HepG2 (cell line): ENCODE data around the gene NT5C3B. TPM values are rescaled to one million over a fixed set of nuclear protein-coding genes. Genes with fewer than 3 reads are reported as not detected.
A peak's percentile ranks its signal among the peaks of the same experiment; 100 is the strongest.

ENCODE experiments used
- AHR ChIP-seq: IDR thresholded peaks from 2 replicates; pipeline ENCODE4 v1.6.1; 2018; ENCODE audit warnings: missing genetic modification reagents, missing compliant biosample characterization
- E2F2 ChIP-seq: sonication (generic); formaldehyde crosslinking; IDR thresholded peaks from 2 replicates; pipeline ENCODE4 v1.4.0; 2020; ENCODE audit warnings: missing genetic modification reagents, borderline replicate concordance
- EP300 ChIP-seq, 3 experiments: sonication (generic) in 1 of 3; formaldehyde crosslinking in 1 of 3; IDR thresholded peaks; 2 replicates each; pipeline versions ENCODE4 v1.5.1 to v1.6.1; 2011 to 2020; ENCODE audit warnings: low read depth in 2 of 3, low read length in 2 of 3, borderline replicate concordance in 1 of 3, improper control_type of control experiment in 1 of 3, mild to moderate bottlenecking in 1 of 3, missing genetic modification reagents in 1 of 3, moderate library complexity in 1 of 3
- GPBP1L1 ChIP-seq: sonication (generic); formaldehyde crosslinking; IDR thresholded peaks from 2 replicates; pipeline ENCODE4 v1.5.0; 2020; ENCODE audit warnings: mild to moderate bottlenecking, missing genetic modification reagents
- NFATC3 ChIP-seq: sonication (generic); formaldehyde crosslinking; IDR thresholded peaks from 2 replicates; pipeline ENCODE4 v1.5.1; 2020; ENCODE audit warnings: mild to moderate bottlenecking, missing genetic modification reagents
- PHF20 ChIP-seq: sonication (generic); formaldehyde crosslinking; IDR thresholded peaks from 2 replicates; pipeline ENCODE4 v1.5.0; 2020; ENCODE audit warnings: mild to moderate bottlenecking, missing genetic modification reagents
- RBM39 ChIP-seq: fragments of 200-400 bp; formaldehyde crosslinking; IDR thresholded peaks from one replicate; pipeline ENCODE4 v1.6.1; 2018; ENCODE audit warnings: antibody characterized with exemption, mild to moderate bottlenecking, low read depth, low read length; ENCODE audit not compliant: poor library complexity, severe bottlenecking
- SMARCE1 ChIP-seq: fragments of 450-650 bp; IDR thresholded peaks from 2 replicates; pipeline ENCODE4 v1.6.1; 2017; ENCODE audit warnings: borderline replicate concordance
- SOX13 ChIP-seq, 3 experiments: fragments of 450-650 bp in 1 of 3; sonication (generic) in 1 of 3; formaldehyde crosslinking in 1 of 3; IDR thresholded peaks in 2 of 3; conservative IDR thresholded peaks in 1 of 3; 2 replicates each; pipeline versions ENCODE4 v1.5.0 to v1.6.1; 2016 to 2020; ENCODE audit warnings: antibody characterized with exemption in 1 of 3, mild to moderate bottlenecking in 1 of 3, missing compliant biosample characterization in 1 of 3, missing genetic modification reagents in 1 of 3, moderate library complexity in 1 of 3
- ZMYM3 ChIP-seq: sonication (generic); formaldehyde crosslinking; IDR thresholded peaks from 2 replicates; pipeline ENCODE4 v1.5.1; 2020; ENCODE audit warnings: mild to moderate bottlenecking, missing genetic modification reagents
- ZNF205 ChIP-seq: IDR thresholded peaks from 2 replicates; pipeline ENCODE4 v1.6.1; 2018; ENCODE audit warnings: missing biosample characterization, missing genetic modification reagents
- ZNF234 ChIP-seq: sonication (generic); formaldehyde crosslinking; conservative IDR thresholded peaks from 2 replicates; pipeline ENCODE4 v1.5.1; 2020; ENCODE audit warnings: mild to moderate bottlenecking, missing genetic modification reagents
- ZNF614 ChIP-seq: IDR thresholded peaks from 2 replicates; pipeline ENCODE4 v1.6.1; 2018; ENCODE audit warnings: missing biosample characterization, missing genetic modification reagents, inconsistent platforms, borderline replicate concordance
- ZNF768 ChIP-seq: sonication (generic); formaldehyde crosslinking; IDR thresholded peaks from 2 replicates; pipeline ENCODE4 v1.4.0; 2020; ENCODE audit warnings: missing genetic modification reagents
- ZNF773 ChIP-seq: sonication (generic); formaldehyde crosslinking; IDR thresholded peaks from 2 replicates; pipeline ENCODE4 v1.4.0; 2020; ENCODE audit warnings: missing genetic modification reagents, borderline replicate concordance
- polyA plus RNA-seq, 8 experiments: library from polyadenylated mRNA; depleted of rRNA in 3 of 8; stranded (reverse) in 7 of 8; unstranded in 1 of 8; fragments of >200 nt; fragmentation: Illumina TruSeq in 4 of 8; extraction: Trizol in 4 of 8; gene quantifications; 2 replicates each; pipeline versions ENCODE4 v1.2.1 to v1.2.3, GENCODE V29; 2011 to 2016; ENCODE audit warnings: low read depth in 4 of 8, missing spikeins in 1 of 8, mixed read lengths in 1 of 8; ENCODE audit not compliant: insufficient read depth in 1 of 8
- total RNA-seq, 5 experiments: library from RNA; depleted of rRNA; stranded (reverse); fragments of >200 nt; fragmentation: Illumina TruSeq; extraction: Trizol; gene quantifications; 2 replicates each; pipeline ENCODE4 v1.2.3, GENCODE V29; 2016; ENCODE audit warnings: low read depth in 1 of 5
- TF ChIP-seq, protein P1 (sequence below): sonication (generic); formaldehyde crosslinking; IDR thresholded peaks from 2 replicates; pipeline ENCODE4 v1.8.0; 2022; ENCODE audit warnings: missing genetic modification reagents, mild to moderate bottlenecking, borderline replicate concordance
- TF ChIP-seq, protein P2 (sequence below): sonication (generic); formaldehyde crosslinking; conservative IDR thresholded peaks from 2 replicates; pipeline ENCODE4 v1.4.0; 2020; ENCODE audit warnings: missing genetic modification reagents
- TF ChIP-seq, protein P3 (sequence below): IDR thresholded peaks from 2 replicates; pipeline ENCODE4 v1.6.1; 2016; ENCODE audit warnings: mild to moderate bottlenecking
- TF ChIP-seq, protein P4 (sequence below): sonication (generic); formaldehyde crosslinking; IDR thresholded peaks from 2 replicates; pipeline ENCODE4 v1.5.0; 2020; ENCODE audit warnings: missing genetic modification reagents

The NT5C3B gene
- total and polyA plus RNA-seq, 2 of the 13 experiments (the other 11 are each of a cell fraction or from before 2014, with no cell fraction given) = 104 to 126 TPM

GRCh38 chr17:41865596-41865893, 29.5 kb upstream of the NT5C3B start (continued):
- TF ChIP-seq GPBP1L1 (CRISPR knock-in tag) (no peak), ZNF234 (CRISPR knock-in tag) (no peak), AHR (CRISPR knock-in tag) (no peak), SOX13 (IDR thresholded peaks at IDR 0.05) (0 out of 2 replicates have a peak, but pooled peaks have one; percentile 1), SOX13 (CRISPR knock-in tag; conservative IDR thresholded peaks at IDR 0.05 in 1 of 2, IDR thresholded peaks at IDR 0.05 in 1 of 2) (no peak), PHF20 (no peak), E2F2 (CRISPR knock-in tag) (peak; percentile 2; the same call in 1 of the 2 replicates), ZNF773 (0 out of 2 replicates have a peak, but pooled peaks have one; percentile 3), ZNF205 (CRISPR knock-in tag) (no peak; the same call in 1 of the 2 replicates), ZNF614 (CRISPR knock-in tag) (no peak), EP300 (IDR thresholded peaks at IDR 0.05; ENCODE audit: low read depth in 2 of 2, low read length in 2 of 2) (no peak), EP300 (CRISPR knock-in tag; IDR thresholded peaks at IDR 0.05; ENCODE audit: borderline replicate concordance) (0 out of 2 replicates have a peak, but pooled peaks have one; percentile 3), ZMYM3 (peak; percentile 35; the same call in 1 of the 2 replicates), RBM39 (no peak), NFATC3 (CRISPR knock-in tag) (no peak), SMARCE1 (no peak), ZNF768 (CRISPR knock-in tag) (no peak)
- TF ChIP-seq, protein P1, sequence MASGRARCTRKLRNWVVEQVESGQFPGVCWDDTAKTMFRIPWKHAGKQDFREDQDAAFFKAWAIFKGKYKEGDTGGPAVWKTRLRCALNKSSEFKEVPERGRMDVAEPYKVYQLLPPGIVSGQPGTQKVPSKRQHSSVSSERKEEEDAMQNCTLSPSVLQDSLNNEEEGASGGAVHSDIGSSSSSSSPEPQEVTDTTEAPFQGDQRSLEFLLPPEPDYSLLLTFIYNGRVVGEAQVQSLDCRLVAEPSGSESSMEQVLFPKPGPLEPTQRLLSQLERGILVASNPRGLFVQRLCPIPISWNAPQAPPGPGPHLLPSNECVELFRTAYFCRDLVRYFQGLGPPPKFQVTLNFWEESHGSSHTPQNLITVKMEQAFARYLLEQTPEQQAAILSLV (CRISPR knock-in tag) = 0 out of 2 replicates have a peak, but pooled peaks have one; percentile 14
- TF ChIP-seq, protein P2, sequence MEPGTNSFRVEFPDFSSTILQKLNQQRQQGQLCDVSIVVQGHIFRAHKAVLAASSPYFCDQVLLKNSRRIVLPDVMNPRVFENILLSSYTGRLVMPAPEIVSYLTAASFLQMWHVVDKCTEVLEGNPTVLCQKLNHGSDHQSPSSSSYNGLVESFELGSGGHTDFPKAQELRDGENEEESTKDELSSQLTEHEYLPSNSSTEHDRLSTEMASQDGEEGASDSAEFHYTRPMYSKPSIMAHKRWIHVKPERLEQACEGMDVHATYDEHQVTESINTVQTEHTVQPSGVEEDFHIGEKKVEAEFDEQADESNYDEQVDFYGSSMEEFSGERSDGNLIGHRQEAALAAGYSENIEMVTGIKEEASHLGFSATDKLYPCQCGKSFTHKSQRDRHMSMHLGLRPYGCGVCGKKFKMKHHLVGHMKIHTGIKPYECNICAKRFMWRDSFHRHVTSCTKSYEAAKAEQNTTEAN = 0 out of 2 replicates have a peak, but pooled peaks have one; percentile 8
- TF ChIP-seq, protein P3, sequence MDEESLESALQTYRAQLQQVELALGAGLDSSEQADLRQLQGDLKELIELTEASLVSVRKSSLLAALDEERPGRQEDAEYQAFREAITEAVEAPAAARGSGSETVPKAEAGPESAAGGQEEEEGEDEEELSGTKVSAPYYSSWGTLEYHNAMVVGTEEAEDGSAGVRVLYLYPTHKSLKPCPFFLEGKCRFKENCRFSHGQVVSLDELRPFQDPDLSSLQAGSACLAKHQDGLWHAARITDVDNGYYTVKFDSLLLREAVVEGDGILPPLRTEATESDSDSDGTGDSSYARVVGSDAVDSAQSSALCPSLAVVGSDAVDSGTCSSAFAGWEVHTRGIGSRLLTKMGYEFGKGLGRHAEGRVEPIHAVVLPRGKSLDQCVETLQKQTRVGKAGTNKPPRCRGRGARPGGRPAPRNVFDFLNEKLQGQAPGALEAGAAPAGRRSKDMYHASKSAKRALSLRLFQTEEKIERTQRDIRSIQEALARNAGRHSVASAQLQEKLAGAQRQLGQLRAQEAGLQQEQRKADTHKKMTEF (CRISPR knock-in tag) = no peak
- TF ChIP-seq, protein P4, sequence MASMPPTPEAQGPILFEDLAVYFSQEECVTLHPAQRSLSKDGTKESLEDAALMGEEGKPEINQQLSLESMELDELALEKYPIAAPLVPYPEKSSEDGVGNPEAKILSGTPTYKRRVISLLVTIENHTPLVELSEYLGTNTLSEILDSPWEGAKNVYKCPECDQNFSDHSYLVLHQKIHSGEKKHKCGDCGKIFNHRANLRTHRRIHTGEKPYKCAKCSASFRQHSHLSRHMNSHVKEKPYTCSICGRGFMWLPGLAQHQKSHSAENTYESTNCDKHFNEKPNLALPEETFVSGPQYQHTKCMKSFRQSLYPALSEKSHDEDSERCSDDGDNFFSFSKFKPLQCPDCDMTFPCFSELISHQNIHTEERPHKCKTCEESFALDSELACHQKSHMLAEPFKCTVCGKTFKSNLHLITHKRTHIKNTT (CRISPR knock-in tag) = no peak
